Measurements from ENCODE around the gene IFNL1. TPM values are rescaled to one million over a fixed set of nuclear protein-coding genes. Genes with fewer than 3 reads are reported as not detected.

The IFNL1 gene
- total RNA-seq, 1 experiment from 2014 or later, result not detected

- TF ChIP-seq ZNF425 (CRISPR knock-in tag; conservative IDR thresholded peaks at IDR 0.05) (no peak), ZBTB43 (CRISPR knock-in tag; IDR thresholded peaks at IDR 0.05) (no peak), NFATC4 (CRISPR knock-in tag; IDR thresholded peaks at IDR 0.05) (no peak), MYBL2 (CRISPR knock-in tag; IDR thresholded peaks at IDR 0.05) (no peak), MAX (CRISPR knock-in tag; IDR thresholded peaks at IDR 0.05) (no peak), ATF3 (CRISPR knock-in tag; conservative IDR thresholded peaks at IDR 0.05) (no peak), ESRRA (CRISPR knock-in tag; IDR thresholded peaks at IDR 0.05; ENCODE audit: borderline replicate concordance) (no peak), E2F4 (CRISPR knock-in tag; IDR thresholded peaks at IDR 0.05; ENCODE audit: borderline replicate concordance, low read depth) (no peak), SMAD4 (CRISPR knock-in tag; IDR thresholded peaks at IDR 0.05) (no peak), ZNF671 (CRISPR knock-in tag; IDR thresholded peaks at IDR 0.05) (no peak), NR3C1 (CRISPR knock-in tag; conservative IDR thresholded peaks at IDR 0.05; ENCODE audit: low read depth) (no peak)
Observed at GRCh38 chr19:39316627-39317321, 20.6 kb downstream of the IFNL1 start (continued).

- no peaks in the 10 kb centered on the region for H3K9me3 Mint-ChIP-seq
- peaks cover 7% of the 10 kb centered on the region for H3K36me3 Mint-ChIP-seq
- TF ChIP-seq RORB (CRISPR knock-in tag; IDR thresholded peaks at IDR 0.05) (no peak), NFATC4 (CRISPR knock-in tag; IDR thresholded peaks at IDR 0.05) (no peak), JAZF1 (CRISPR knock-in tag; IDR thresholded peaks at IDR 0.05) (no peak), IRF2 (CRISPR knock-in tag; IDR thresholded peaks at IDR 0.05; ENCODE audit: borderline replicate concordance, low read depth) (no peak)
- H3K4me1 Mint-ChIP-seq, result peaks cover 15% of the 10 kb centered on the region
- peaks cover 33% of the 10 kb centered on the region for H3K27me3 Mint-ChIP-seq (ENCODE audit: low read depth)
- no peak overlapping the region for H3K4me3 Mint-ChIP-seq
- no peak overlapping the region for H3K27ac Mint-ChIP-seq
- ChIA-PET POLR2A (no interaction called here), CTCF (no interaction called here)
- ATAC-seq (no peak), DNase-seq (ENCODE audit: low spot score) (no peak)
Observed at GRCh38 chr19:39317476-39317875, 21.3 kb downstream of the IFNL1 start.

GRCh38 chr19:39318071-39318470 lies 21.9 kb downstream of the IFNL1 start:
- Mint-ChIP-seq H3K4me1 (peaks cover 15% of the 10 kb centered on the region), H3K4me3 (no peak overlapping the region), H3K27ac (no peak overlapping the region), H3K36me3 (peaks cover 5% of the 10 kb centered on the region; the same call in 1 of the 2 replicates), H3K27me3 (ENCODE audit: low read depth) (peaks cover 39% of the 10 kb centered on the region), H3K9me3 (no peaks in the 10 kb centered on the region)
- DNase-seq (ENCODE audit: low spot score) (no peak), ATAC-seq (no peak)
- ChIA-PET POLR2A (no interaction called here), CTCF (no interaction called here)
- TF ChIP-seq E2F4 (CRISPR knock-in tag; IDR thresholded peaks at IDR 0.05; ENCODE audit: borderline replicate concordance, low read depth) (no peak), JAZF1 (CRISPR knock-in tag; IDR thresholded peaks at IDR 0.05) (no peak), ARID4B (CRISPR knock-in tag; IDR thresholded peaks at IDR 0.05; ENCODE audit: borderline replicate concordance) (no peak), ZNF532 (CRISPR knock-in tag; IDR thresholded peaks at IDR 0.05; ENCODE audit: borderline replicate concordance) (no peak)

Measured in WTC11 (cell line).